Stimulated activated naive CD8-positive, alpha-beta T cell treated with anti-CD3 and anti-CD28 coated beads, Interleukin-15, Interleukin-2, amounts not matched to agents 100 ng/mL and 50 ng/mL, for 24 hours (primary cell): ENCODE results near the gene ZEB1.

Source experiments
- H3K27ac Mint-ChIP-seq: one replicate; pipeline ENCODE4 v1.8.0; 2021; ENCODE audit warnings: mild to moderate bottlenecking, mixed read lengths
- H3K27me3 Mint-ChIP-seq: one replicate; pipeline ENCODE4 v1.8.0; 2021; ENCODE audit warnings: mixed read lengths
- H3K36me3 Mint-ChIP-seq: one replicate; pipeline ENCODE4 v1.8.0; 2021; ENCODE audit warnings: low read depth, mixed read lengths
- H3K4me1 Mint-ChIP-seq: one replicate; pipeline ENCODE4 v1.8.0; 2021; ENCODE audit warnings: low read depth, mixed read lengths
- H3K4me3 Mint-ChIP-seq: one replicate; pipeline ENCODE4 v1.8.0; 2021; ENCODE audit warnings: mild to moderate bottlenecking, mixed read lengths
- H3K9me3 Mint-ChIP-seq: one replicate; pipeline ENCODE4 v1.8.0; 2021; ENCODE audit warnings: mixed read lengths

Gene ZEB1

DNA sequence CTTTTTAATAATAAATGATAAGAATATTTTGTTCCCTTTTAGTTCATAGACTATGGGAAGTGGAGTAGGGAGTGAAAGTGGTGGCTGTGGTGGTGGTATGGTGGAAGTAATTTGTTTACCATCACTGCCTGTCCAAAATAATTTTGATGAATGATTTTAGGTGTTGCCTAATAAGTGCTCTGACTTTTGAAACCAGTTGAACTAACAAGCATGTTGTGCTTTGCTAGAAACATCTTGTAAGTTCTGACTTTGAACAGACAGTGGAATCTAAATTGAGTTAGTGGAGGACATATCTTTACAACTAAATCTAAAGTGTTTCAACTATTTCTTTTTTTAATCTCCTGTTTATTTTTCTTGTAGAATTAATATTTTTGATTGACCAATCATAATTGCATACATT, 49.7 kb downstream of the ZEB1 start:
- Mint-ChIP-seq H3K4me3 (no peak overlapping the region), H3K27ac (no peak overlapping the region), H3K27me3 (no peaks in the 10 kb centered on the region), H3K36me3 (peaks cover 11% of the 10 kb centered on the region), H3K4me1 (peaks cover 47% of the 10 kb centered on the region), H3K9me3 (no peaks in the 10 kb centered on the region)

DNA sequence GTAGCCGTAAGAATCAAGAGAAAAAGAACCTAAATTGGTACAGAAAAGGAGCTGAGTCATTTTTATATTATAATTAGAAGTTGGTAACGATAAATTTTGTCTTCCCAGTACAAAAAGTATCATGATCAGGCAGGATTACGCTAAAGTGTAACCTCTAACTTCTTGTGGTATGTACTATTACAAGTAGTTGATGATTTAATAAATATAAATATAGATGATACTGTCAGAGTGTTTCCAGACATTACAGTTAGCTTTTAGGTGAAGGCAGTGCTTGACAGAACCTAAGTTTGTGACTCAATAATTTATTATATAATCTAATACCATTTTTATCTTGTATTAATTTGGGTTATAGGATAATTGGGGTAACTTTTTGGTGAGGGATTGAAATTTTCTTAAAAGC, 53.4 kb downstream of the ZEB1 start:
- Mint-ChIP-seq H3K9me3 (no peaks in the 10 kb centered on the region), H3K4me1 (peaks cover 46% of the 10 kb centered on the region)

GRCh38 chr10:31374146-31374696, 55.2 kb downstream of the ZEB1 start:
- H3K4me3 Mint-ChIP-seq: no peak overlapping the region
- H3K27me3 Mint-ChIP-seq: no peaks in the 10 kb centered on the region
- H3K4me1 Mint-ChIP-seq: peaks cover 37% of the 10 kb centered on the region
- H3K36me3 Mint-ChIP-seq: no peaks in the 10 kb centered on the region
- H3K9me3 Mint-ChIP-seq: no peaks in the 10 kb centered on the region
- H3K27ac Mint-ChIP-seq: no peak overlapping the region

More for the DNA sequence above, 53.4 kb downstream of the ZEB1 start:
- H3K36me3 Mint-ChIP-seq: no peaks in the 10 kb centered on the region
- H3K27me3 Mint-ChIP-seq: no peaks in the 10 kb centered on the region
- no peak overlapping the region for H3K27ac Mint-ChIP-seq
- H3K4me3 Mint-ChIP-seq: no peak overlapping the region

- Mint-ChIP-seq H3K27ac (no peak overlapping the region), H3K4me1 (peaks cover 33% of the 10 kb centered on the region), H3K4me3 (no peak overlapping the region), H3K27me3 (no peaks in the 10 kb centered on the region), H3K36me3 (no peaks in the 10 kb centered on the region), H3K9me3 (no peaks in the 10 kb centered on the region)
These were observed 62.2 kb downstream of the ZEB1 start for GRCh38 chr10:31381171-31381570.

DNA sequence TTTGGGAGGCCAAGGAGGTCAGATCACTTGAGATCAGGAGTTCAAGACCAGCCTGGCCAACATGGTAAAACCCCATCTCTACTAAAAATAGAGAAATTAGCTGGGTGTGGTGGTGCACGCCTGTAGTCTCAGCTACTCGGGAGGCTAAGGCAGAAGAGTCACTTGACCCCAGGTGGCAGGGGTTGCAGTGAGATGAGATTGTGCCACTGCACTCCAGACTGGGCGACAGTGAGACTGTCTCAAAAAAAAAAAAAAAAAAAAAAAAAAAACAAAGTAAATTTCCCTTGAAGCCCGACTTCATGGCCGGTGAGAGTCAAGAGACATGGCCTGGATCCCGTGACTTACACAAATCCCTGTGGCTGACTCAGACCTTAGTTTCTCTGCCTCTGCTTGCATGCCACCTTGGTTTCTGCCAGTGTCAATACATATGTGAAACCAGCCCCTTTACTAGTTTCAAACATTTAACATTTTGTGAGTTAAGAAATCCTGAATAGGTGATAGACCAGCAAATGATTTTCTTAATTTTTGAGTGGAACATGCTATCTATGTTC, 62.8 kb downstream of the ZEB1 start:
- H3K36me3 Mint-ChIP-seq: peaks cover 2% of the 10 kb centered on the region
- H3K4me3 Mint-ChIP-seq: no peak overlapping the region
- no peak overlapping the region for H3K27ac Mint-ChIP-seq
- peaks cover 33% of the 10 kb centered on the region for H3K4me1 Mint-ChIP-seq
- H3K27me3 Mint-ChIP-seq: no peaks in the 10 kb centered on the region
- H3K9me3 Mint-ChIP-seq: no peaks in the 10 kb centered on the region

DNA sequence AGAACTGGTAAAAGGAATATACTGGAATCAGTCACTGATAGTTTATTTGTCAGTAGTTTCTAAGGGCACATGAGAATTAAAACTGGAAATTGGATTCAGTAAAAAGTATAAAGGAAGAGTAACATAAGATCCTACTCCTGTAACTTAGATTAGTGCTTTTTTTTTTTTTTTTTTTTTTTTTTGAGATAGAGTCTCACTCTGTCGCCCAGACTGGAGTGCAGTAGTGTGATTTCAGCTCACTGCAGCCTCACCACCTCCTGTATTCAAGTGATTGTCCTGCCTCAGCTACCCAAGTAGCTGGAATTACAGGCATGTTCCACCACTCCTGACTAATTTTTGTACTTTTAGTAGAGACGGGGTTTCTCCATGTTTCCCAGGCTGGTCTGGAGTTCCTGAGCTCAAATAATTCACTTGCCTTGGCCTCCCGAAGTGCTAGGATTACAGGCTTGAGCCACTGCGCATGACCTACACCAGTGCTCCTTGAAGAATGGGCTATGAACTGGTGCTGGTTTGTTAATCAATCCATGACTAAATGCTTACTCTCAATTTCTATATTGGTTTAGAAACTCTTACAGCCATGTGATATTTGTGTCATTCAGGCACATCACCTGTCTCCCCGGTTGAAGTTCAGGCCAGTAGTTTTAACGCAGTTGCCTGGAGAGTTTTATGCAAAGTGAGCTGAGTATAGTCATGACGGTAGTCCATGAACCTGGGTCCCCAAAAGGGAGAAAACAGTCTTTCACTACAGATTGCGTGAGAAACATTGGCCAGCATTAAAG, 65.0 kb downstream of the ZEB1 start:
- no peak overlapping the region for H3K27ac Mint-ChIP-seq
- peaks cover 40% of the 10 kb centered on the region for H3K4me1 Mint-ChIP-seq
- no peak overlapping the region for H3K4me3 Mint-ChIP-seq
- no peaks in the 10 kb centered on the region for H3K27me3 Mint-ChIP-seq
- H3K9me3 Mint-ChIP-seq: no peaks in the 10 kb centered on the region
- H3K36me3 Mint-ChIP-seq: peaks cover 20% of the 10 kb centered on the region

- Mint-ChIP-seq H3K36me3 (peaks cover 26% of the 10 kb centered on the region), H3K9me3 (no peaks in the 10 kb centered on the region), H3K4me3 (no peak overlapping the region), H3K27me3 (no peaks in the 10 kb centered on the region), H3K27ac (no peak overlapping the region), H3K4me1 (peaks cover 40% of the 10 kb centered on the region)
These were observed 65.6 kb downstream of the ZEB1 start for GRCh38 chr10:31384589-31384949.

DNA sequence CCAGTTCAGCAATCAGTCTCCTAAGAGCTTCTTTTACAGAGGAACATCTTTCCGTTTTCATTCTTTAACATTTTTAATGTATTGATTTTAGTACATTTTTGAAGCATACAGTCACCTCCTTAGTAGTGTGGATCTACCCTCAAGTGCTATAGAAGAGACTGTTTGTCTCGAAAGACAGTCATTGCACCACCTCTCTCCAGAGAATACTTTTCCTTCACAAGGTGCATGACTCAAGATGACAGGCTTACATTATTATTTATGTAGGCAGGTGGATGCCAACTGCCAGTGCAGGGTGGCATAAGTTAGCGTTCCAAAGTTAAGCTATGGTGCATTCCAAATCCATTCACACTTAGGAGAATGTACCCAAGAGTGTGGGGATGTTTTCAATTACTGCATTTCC, 71.8 kb downstream of the ZEB1 start:
- H3K27me3 Mint-ChIP-seq: no peaks in the 10 kb centered on the region
- H3K4me3 Mint-ChIP-seq: no peak overlapping the region
- H3K36me3 Mint-ChIP-seq: peaks cover 49% of the 10 kb centered on the region
- no peaks in the 10 kb centered on the region for H3K9me3 Mint-ChIP-seq
- H3K4me1 Mint-ChIP-seq: peaks cover 32% of the 10 kb centered on the region
- no peak overlapping the region for H3K27ac Mint-ChIP-seq

DNA sequence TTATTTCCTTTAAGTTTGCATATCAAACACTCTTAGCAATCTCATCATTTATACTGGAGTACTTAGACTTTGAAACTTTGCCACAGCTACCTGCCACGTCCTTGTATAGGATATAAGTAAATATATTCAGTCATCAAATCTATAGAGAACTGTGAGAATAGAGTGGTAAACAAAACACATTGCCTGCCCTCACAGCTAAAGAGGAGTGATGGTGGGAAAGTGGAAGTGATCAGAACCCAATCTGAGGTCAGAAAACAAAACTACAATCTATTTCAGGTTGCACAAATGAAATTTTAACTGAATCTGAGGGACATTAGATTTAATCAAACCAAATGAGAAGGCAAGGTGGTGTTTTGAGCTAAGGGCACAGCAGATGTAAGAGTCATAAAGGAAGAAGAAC, 74.8 kb downstream of the ZEB1 start:
- no peaks in the 10 kb centered on the region for H3K9me3 Mint-ChIP-seq
- peaks cover 38% of the 10 kb centered on the region for H3K4me1 Mint-ChIP-seq
- H3K27me3 Mint-ChIP-seq: no peaks in the 10 kb centered on the region
- peaks cover 35% of the 10 kb centered on the region for H3K36me3 Mint-ChIP-seq
- H3K4me3 Mint-ChIP-seq: no peak overlapping the region
- peak overlapping the region; percentile 9 for H3K27ac Mint-ChIP-seq

GRCh38 chr10:31395695-31396094, 76.7 kb downstream of the ZEB1 start:
- H3K4me1 Mint-ChIP-seq: peaks cover 46% of the 10 kb centered on the region
- H3K27me3 Mint-ChIP-seq: no peaks in the 10 kb centered on the region
- no peaks in the 10 kb centered on the region for H3K9me3 Mint-ChIP-seq
- H3K36me3 Mint-ChIP-seq: peaks cover 35% of the 10 kb centered on the region
- H3K27ac Mint-ChIP-seq: no peak overlapping the region
- no peak overlapping the region for H3K4me3 Mint-ChIP-seq

- Mint-ChIP-seq H3K36me3 (peaks cover 35% of the 10 kb centered on the region), H3K27ac (no peak overlapping the region), H3K4me1 (peaks cover 47% of the 10 kb centered on the region), H3K9me3 (no peaks in the 10 kb centered on the region), H3K4me3 (no peak overlapping the region), H3K27me3 (no peaks in the 10 kb centered on the region)
These were observed 77.4 kb downstream of the ZEB1 start for GRCh38 chr10:31396376-31396775.

GRCh38 chr10:31397852-31398251, 78.8 kb downstream of the ZEB1 start:
- no peaks in the 10 kb centered on the region for H3K27me3 Mint-ChIP-seq
- no peak overlapping the region for H3K27ac Mint-ChIP-seq
- peaks cover 56% of the 10 kb centered on the region for H3K4me1 Mint-ChIP-seq
- H3K4me3 Mint-ChIP-seq: no peak overlapping the region
- H3K9me3 Mint-ChIP-seq: no peaks in the 10 kb centered on the region
- H3K36me3 Mint-ChIP-seq: peaks cover 42% of the 10 kb centered on the region

- H3K4me1 Mint-ChIP-seq: peaks cover 52% of the 10 kb centered on the region
- H3K27me3 Mint-ChIP-seq: no peaks in the 10 kb centered on the region
- H3K27ac Mint-ChIP-seq: no peak overlapping the region
- H3K36me3 Mint-ChIP-seq: peaks cover 34% of the 10 kb centered on the region
- no peak overlapping the region for H3K4me3 Mint-ChIP-seq
- no peaks in the 10 kb centered on the region for H3K9me3 Mint-ChIP-seq
These were observed 80.2 kb downstream of the ZEB1 start for GRCh38 chr10:31399171-31399570.

GRCh38 chr10:31399631-31400030, 80.6 kb downstream of the ZEB1 start:
- Mint-ChIP-seq H3K4me1 (peaks cover 53% of the 10 kb centered on the region), H3K4me3 (no peak overlapping the region), H3K27me3 (no peaks in the 10 kb centered on the region), H3K36me3 (peaks cover 35% of the 10 kb centered on the region), H3K27ac (no peak overlapping the region), H3K9me3 (no peaks in the 10 kb centered on the region)

DNA sequence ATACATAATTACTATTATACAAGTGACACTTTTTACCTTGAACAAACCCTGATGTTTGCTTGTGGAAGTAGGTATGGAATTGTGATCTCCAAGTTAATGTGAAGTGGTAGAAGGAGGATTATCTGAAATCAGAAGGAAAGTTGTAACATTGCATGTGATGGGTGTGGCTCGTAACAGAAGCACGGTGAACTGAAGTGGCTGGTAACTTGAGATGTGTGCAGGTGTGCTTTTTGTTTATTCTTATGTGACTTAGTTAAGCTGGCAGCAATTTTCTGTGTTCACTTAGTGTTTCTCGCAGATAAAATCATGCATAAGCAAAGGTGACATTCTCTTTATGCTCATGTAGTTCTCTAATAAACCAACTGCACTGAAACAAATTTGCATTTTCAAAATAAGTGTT, 82.3 kb downstream of the ZEB1 start:
- peaks cover 43% of the 10 kb centered on the region for H3K4me1 Mint-ChIP-seq
- H3K36me3 Mint-ChIP-seq: peaks cover 45% of the 10 kb centered on the region
- H3K9me3 Mint-ChIP-seq: peaks cover under 1% of the 10 kb centered on the region
- H3K4me3 Mint-ChIP-seq: no peak overlapping the region
- no peaks in the 10 kb centered on the region for H3K27me3 Mint-ChIP-seq
- no peak overlapping the region for H3K27ac Mint-ChIP-seq

DNA sequence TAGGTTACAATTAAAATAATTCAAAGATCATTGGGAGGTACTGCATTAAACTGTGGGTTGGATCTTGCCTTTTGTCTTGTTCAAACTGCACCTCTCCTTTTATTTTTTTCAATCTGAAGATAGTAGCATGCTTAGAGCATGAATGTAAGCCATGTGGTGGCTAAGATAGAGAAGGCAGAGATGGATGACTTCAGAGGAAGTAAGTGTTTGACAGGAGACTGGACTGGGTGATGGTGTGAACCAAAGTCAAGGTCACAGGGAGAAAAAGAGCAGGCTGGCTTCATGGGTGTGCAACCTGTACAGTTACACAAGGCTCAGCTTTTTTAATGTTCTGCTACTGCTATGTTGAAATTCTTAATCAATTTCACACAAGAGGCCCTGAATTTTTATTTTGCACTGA, 85.6 kb downstream of the ZEB1 start:
- Mint-ChIP-seq H3K9me3 (peaks cover 5% of the 10 kb centered on the region), H3K4me3 (no peak overlapping the region), H3K27me3 (no peaks in the 10 kb centered on the region), H3K36me3 (peaks cover 48% of the 10 kb centered on the region), H3K4me1 (peaks cover 31% of the 10 kb centered on the region), H3K27ac (no peak overlapping the region)
